ENCODE results near the gene SEMA7A. TPM values are rescaled to one million over a fixed set of nuclear protein-coding genes. Genes with fewer than 3 reads are reported as not detected.
"Not testable (repeated sequence)": the region's sequence is repeated elsewhere in the genome, so short reads cannot be mapped to it uniquely, and the experiment has no call there.

SEMA7A gene
- total RNA-seq, 1 experiment from 2014 or later: 74.9 TPM

DNA sequence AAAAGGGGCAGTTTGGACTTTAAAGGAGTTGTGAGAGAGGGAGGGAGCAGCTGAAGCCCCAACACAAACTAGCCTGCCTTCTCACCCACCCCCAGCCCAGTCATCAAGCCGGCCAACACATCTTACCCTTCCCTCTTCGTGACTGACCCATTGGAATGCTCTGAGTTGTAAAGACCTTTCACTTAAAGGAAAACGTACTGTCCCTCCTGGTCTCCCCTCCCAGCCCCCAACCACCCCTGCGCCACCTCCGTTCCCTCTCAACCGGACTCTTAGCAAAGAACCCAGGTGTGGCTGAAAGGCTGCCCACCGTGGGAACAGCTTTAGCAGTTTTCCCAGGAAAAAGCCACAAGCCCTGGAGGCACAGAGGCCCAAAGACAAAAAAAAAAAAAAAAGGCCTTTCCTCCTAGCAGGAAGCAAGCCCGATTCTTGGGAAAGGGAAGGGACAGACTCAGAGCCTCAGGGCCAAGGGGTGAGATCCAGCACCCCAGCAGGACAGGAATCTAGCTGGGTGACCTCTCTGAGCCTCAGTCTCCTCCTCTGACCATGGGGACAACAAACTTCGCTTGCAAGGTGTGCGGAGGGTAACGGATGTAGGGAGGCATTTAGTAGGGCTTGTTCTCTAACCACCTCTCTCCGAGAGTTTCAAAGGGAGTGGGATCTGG, 68.7 kb downstream of the SEMA7A start:
- Histone ChIP-seq H3K4me2 (ENCODE audit: low read length) (no peak overlapping the region), H3K9me2 (replicated peaks; ENCODE audit: low read length) (no peaks in the 10 kb centered on the region), H3K79me2 (ENCODE audit: low read length) (no peaks in the 10 kb centered on the region), H3K4me1 (ENCODE audit: insufficient read depth, low read length) (no peaks in the 10 kb centered on the region), H3K27me3 (ENCODE audit: low read length) (no peaks in the 10 kb centered on the region), H2AFZ (ENCODE audit: low read length) (no peak overlapping the region), H3K9ac (ENCODE audit: low read length) (no peak overlapping the region), H3K9me3 (ENCODE audit: low read length) (no peaks in the 10 kb centered on the region), H3K36me3 (ENCODE audit: low read depth, low read length) (no peaks in the 10 kb centered on the region), H4K20me1 (ENCODE audit: low read length) (no peaks in the 10 kb centered on the region), H3K27ac (ENCODE audit: low read length) (no peak overlapping the region), H3F3A (ENCODE audit: low read length, unreplicated experiment) (no peaks in the 10 kb centered on the region), H3K4me3 (ENCODE audit: low read length) (no peak overlapping the region)
- CTCF ChIA-PET: no interaction called here
- no TSS peak for BruUV-seq (replicated peaks)
- no peak for DNase-seq
- TF ChIP-seq EZH2phosphoT487 (IDR thresholded peaks at IDR 0.05; ENCODE audit: borderline replicate concordance, low read length): no peak
- no peak for TF ChIP-seq CTCF (conservative IDR thresholded peaks at IDR 0.05; ENCODE audit: low read depth, low read length)
- no peak for TF ChIP-seq EZH2 (IDR thresholded peaks at IDR 0.05; ENCODE audit: low read length, unreplicated experiment)
- ATAC-seq: no peak
- intact Hi-C loops (cut with micrococcal nuclease): no loop called here
- POLR2A ChIA-PET (ENCODE audit: unreplicated experiment): no interaction called here

GRCh38 chr15:74362482-74362881, 71.3 kb downstream of the SEMA7A start:
- ATAC-seq: no peak
- no peaks in the 10 kb centered on the region for H4K20me1 ChIP-seq (ENCODE audit: low read length)
- H3K27ac ChIP-seq (ENCODE audit: low read length): no peak overlapping the region
- ChIA-PET CTCF (no interaction called here), POLR2A (ENCODE audit: unreplicated experiment) (no interaction called here)
- no peaks in the 10 kb centered on the region for H3K36me3 ChIP-seq (ENCODE audit: low read depth, low read length)
- no peak overlapping the region for H3K4me2 ChIP-seq (ENCODE audit: low read length)
- H3K9me2 ChIP-seq (replicated peaks; ENCODE audit: low read length): no peaks in the 10 kb centered on the region
- H3K79me2 ChIP-seq (ENCODE audit: low read length): no peaks in the 10 kb centered on the region
- TF ChIP-seq EZH2phosphoT487 (IDR thresholded peaks at IDR 0.05; ENCODE audit: borderline replicate concordance, low read length) (no peak), EZH2 (IDR thresholded peaks at IDR 0.05; ENCODE audit: low read length, unreplicated experiment) (no peak), CTCF (conservative IDR thresholded peaks at IDR 0.05; ENCODE audit: low read depth, low read length) (no peak)
- no peak overlapping the region for H3K4me3 ChIP-seq (ENCODE audit: low read length)
- DNase-seq: no peak
- H3K4me1 ChIP-seq (ENCODE audit: insufficient read depth, low read length): no peaks in the 10 kb centered on the region
- no TSS peak for BruUV-seq (replicated peaks)
- no peaks in the 10 kb centered on the region for H3K9me3 ChIP-seq (ENCODE audit: low read length)
- no peaks in the 10 kb centered on the region for H3F3A ChIP-seq (ENCODE audit: low read length, unreplicated experiment)
- H3K9ac ChIP-seq (ENCODE audit: low read length): no peak overlapping the region
- H3K27me3 ChIP-seq (ENCODE audit: low read length): no peaks in the 10 kb centered on the region
- no peak overlapping the region for H2AFZ ChIP-seq (ENCODE audit: low read length)
- intact Hi-C loops (cut with micrococcal nuclease): no loop called here

- POLR2A ChIA-PET (ENCODE audit: unreplicated experiment); H3K27me3 ChIP-seq (ENCODE audit: low read length); CTCF ChIA-PET: not testable (repeated sequence)
Observed at GRCh38 chr15:74360855-74361254, 72.9 kb downstream of the SEMA7A start.

DNA sequence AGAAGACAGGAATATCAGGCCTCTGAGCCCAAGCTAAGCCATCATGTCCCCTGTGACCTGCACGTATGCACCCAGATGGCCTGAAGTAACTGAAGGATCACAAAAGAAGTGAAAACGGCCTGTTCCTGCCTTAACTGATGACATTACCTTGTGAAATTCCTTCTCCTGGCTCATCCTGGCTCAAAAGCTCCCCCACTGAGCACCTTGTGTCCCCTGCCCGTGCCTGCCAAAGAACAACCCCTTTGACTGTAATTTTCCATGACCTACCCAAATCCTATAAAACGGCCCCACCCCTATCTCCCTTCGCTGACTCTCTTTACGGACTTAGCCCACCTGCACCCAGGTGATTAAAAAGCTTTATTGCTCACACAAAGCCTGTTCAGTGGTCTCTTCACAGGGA, 74.4 kb downstream of the SEMA7A start:
- CTCF ChIA-PET; ATAC-seq; BruUV-seq (replicated peaks); H3K9ac ChIP-seq (ENCODE audit: low read length); H3K79me2 ChIP-seq (ENCODE audit: low read length); H3K36me3 ChIP-seq (ENCODE audit: low read depth, low read length); H3K4me3 ChIP-seq (ENCODE audit: low read length); H3K4me1 ChIP-seq (ENCODE audit: insufficient read depth, low read length); H3K4me2 ChIP-seq (ENCODE audit: low read length); H3K27me3 ChIP-seq (ENCODE audit: low read length); H3F3A ChIP-seq (ENCODE audit: low read length, unreplicated experiment); H3K9me3 ChIP-seq (ENCODE audit: low read length); intact Hi-C loops (cut with micrococcal nuclease); H3K9me2 ChIP-seq (replicated peaks; ENCODE audit: low read length); H2AFZ ChIP-seq (ENCODE audit: low read length); POLR2A ChIA-PET (ENCODE audit: unreplicated experiment); DNase-seq; H3K27ac ChIP-seq (ENCODE audit: low read length); H4K20me1 ChIP-seq (ENCODE audit: low read length): not testable (repeated sequence)

More at GRCh38 chr15:74360855-74361254, 72.9 kb downstream of the SEMA7A start:
- DNase-seq; intact Hi-C loops (cut with micrococcal nuclease); H3K4me1 ChIP-seq (ENCODE audit: insufficient read depth, low read length); H4K20me1 ChIP-seq (ENCODE audit: low read length); BruUV-seq (replicated peaks); ATAC-seq; H3K4me3 ChIP-seq (ENCODE audit: low read length); H2AFZ ChIP-seq (ENCODE audit: low read length); H3K36me3 ChIP-seq (ENCODE audit: low read depth, low read length); H3K9me3 ChIP-seq (ENCODE audit: low read length); H3K4me2 ChIP-seq (ENCODE audit: low read length); H3K27ac ChIP-seq (ENCODE audit: low read length); H3F3A ChIP-seq (ENCODE audit: low read length, unreplicated experiment); H3K9ac ChIP-seq (ENCODE audit: low read length); H3K79me2 ChIP-seq (ENCODE audit: low read length); H3K9me2 ChIP-seq (replicated peaks; ENCODE audit: low read length): not testable (repeated sequence)
